IMR-90 (cell line): Measurements from ENCODE around the gene OSER1. TPM values are rescaled to one million over a fixed set of nuclear protein-coding genes. Genes with fewer than 3 reads are reported as not detected.
A peak's percentile ranks its signal among the peaks of the same experiment; 100 is the strongest.
"Not testable (repeated sequence)": the region's sequence is repeated elsewhere in the genome, so short reads cannot be mapped to it uniquely, and the experiment has no call there.

Experiments
- ATAC-seq: fragments of 200-7000 bp; cut with Tn5 transposase; 2 replicates; pipeline ENCODE4 v1.9.1; 2020; ENCODE audit warnings: low read depth, mild to moderate bottlenecking, moderate library complexity
- BruUV-seq: library from RNA; stranded (reverse); fragments of 400-500 nt; replicated peaks from 2 replicates; lab custom pipeline; 2021; lab: Mats Ljungman, UMichigan
- CTCF ChIA-PET: fragments of 300-600 bp; formaldehyde crosslinking; extraction: SDS; loops from one replicate; lab custom pipeline; 2021; ENCODE audit warnings: antibody characterized with exemption; lab: Yijun Ruan, JAX
- POLR2A ChIA-PET: fragments of 300-600 bp; sonication (Branson Sonifier 250); formaldehyde crosslinking; loops from one replicate; lab custom pipeline; 2022; ENCODE audit warnings: antibody characterized with exemption; ENCODE audit not compliant: unreplicated experiment; lab: Charles Lee
- DNase-seq: peaks from one replicate; pipeline ENCODE4 v3.0.0; 2013
- H2AFZ ChIP-seq: replicated peaks from 2 replicates; pipeline ENCODE3; 2013; ENCODE audit warnings: low read length, mild to moderate bottlenecking; ENCODE audit not compliant: poor library complexity
- H2AK5ac ChIP-seq: 2 replicates; pipeline ENCODE4 v1.6.1; 2013; ENCODE audit warnings: low read depth, low read length, inconsistent platforms
- H2AK9ac ChIP-seq: replicated peaks from 2 replicates; pipeline ENCODE3; 2013; ENCODE audit warnings: mild to moderate bottlenecking, low read depth, low read length, moderate library complexity; ENCODE audit not compliant: poor library complexity
- H2BK120ac ChIP-seq: 2 replicates; pipeline ENCODE4 v1.6.1; 2013; ENCODE audit warnings: low read depth, low read length, inconsistent platforms
- H2BK15ac ChIP-seq: 3 replicates; pipeline ENCODE4 v1.6.1; 2013; ENCODE audit warnings: low read depth, low read length, inconsistent platforms
- H2BK20ac ChIP-seq: 2 replicates; pipeline ENCODE4 v1.6.1; 2013; ENCODE audit warnings: low read depth, mild to moderate bottlenecking, inconsistent platforms, low read length, moderate library complexity
- H2BK5ac ChIP-seq: 2 replicates; pipeline ENCODE4 v1.6.1; 2013; ENCODE audit warnings: mild to moderate bottlenecking, low read depth, low read length, inconsistent platforms; ENCODE audit not compliant: poor library complexity, severe bottlenecking
- H3K14ac ChIP-seq: replicated peaks from 2 replicates; pipeline ENCODE4 v1.6.1; 2013; ENCODE audit warnings: low read depth, low read length, inconsistent platforms
- H3K18ac ChIP-seq: 2 replicates; pipeline ENCODE4 v1.6.1; 2013; ENCODE audit warnings: low read depth, low read length, control low read depth
- H3K23ac ChIP-seq: 2 replicates; pipeline ENCODE4 v1.6.1; 2013; ENCODE audit warnings: low read depth, low read length, inconsistent platforms
- H3K27ac ChIP-seq: 2 replicates; pipeline ENCODE4 v1.5.1; 2013; ENCODE audit warnings: mild to moderate bottlenecking, control low read depth, low read length; ENCODE audit not compliant: insufficient read depth
- H3K27me3 ChIP-seq: 2 replicates; pipeline ENCODE4 v1.6.1; 2013; ENCODE audit warnings: low read length; ENCODE audit not compliant: control insufficient read depth, insufficient read depth
- H3K36me3 ChIP-seq: 2 replicates; pipeline ENCODE4 v1.6.1; 2013; ENCODE audit warnings: low read length, mixed read lengths; ENCODE audit not compliant: control insufficient read depth, insufficient read depth
- H3K4ac ChIP-seq: 2 replicates; pipeline ENCODE4 v1.6.1; 2013; ENCODE audit warnings: low read depth, low read length, inconsistent platforms
- H3K4me1 ChIP-seq: 2 replicates; pipeline ENCODE4 v1.6.1; 2013; ENCODE audit warnings: low read length, mixed read lengths; ENCODE audit not compliant: control insufficient read depth, insufficient read depth
- H3K4me2 ChIP-seq: 2 replicates; pipeline ENCODE4 v1.6.1; 2013; ENCODE audit warnings: low read depth, mild to moderate bottlenecking, control low read depth, low read length, moderate library complexity
- H3K4me3 ChIP-seq: 2 replicates; pipeline ENCODE4 v1.5.1; 2013; ENCODE audit warnings: low read depth, mild to moderate bottlenecking, control low read depth, low read length, moderate library complexity; ENCODE audit not compliant: insufficient read depth
- H3K56ac ChIP-seq: 2 replicates; pipeline ENCODE4 v1.6.1; 2013; ENCODE audit warnings: low read length, inconsistent platforms; ENCODE audit not compliant: insufficient read depth; ENCODE audit errors: extremely low read depth
- H3K79me1 ChIP-seq, 2 experiments: 2 replicates each; pipeline ENCODE4 v1.6.1; 2013; ENCODE audit warnings: low read length in 2 of 2, inconsistent platforms in 1 of 2, low read depth in 1 of 2
- H3K9ac ChIP-seq: 2 replicates; pipeline ENCODE4 v1.6.1; 2013; ENCODE audit warnings: low read depth, low read length, control low read depth
- H3K9me1 ChIP-seq: 2 replicates; pipeline ENCODE4 v1.6.1; 2013; ENCODE audit warnings: low read length, inconsistent platforms; ENCODE audit not compliant: insufficient read depth
- H3K9me3 ChIP-seq: 2 replicates; pipeline ENCODE4 v1.6.1; 2013; ENCODE audit warnings: low read length; ENCODE audit not compliant: control insufficient read depth, insufficient read depth
- H4K20me1 ChIP-seq: 2 replicates; pipeline ENCODE4 v1.6.1; 2013; ENCODE audit warnings: low read length, inconsistent platforms; ENCODE audit not compliant: insufficient read depth
- H4K5ac ChIP-seq: 2 replicates; pipeline ENCODE4 v1.6.1; 2013; ENCODE audit warnings: mild to moderate bottlenecking, low read depth, low read length, control low read depth
- H4K8ac ChIP-seq, 2 experiments: 2 replicates each; pipeline ENCODE4 v1.6.1; 2013; ENCODE audit warnings: low read depth in 2 of 2, low read length in 2 of 2, control low read depth in 1 of 2, inconsistent platforms in 1 of 2
- H4K91ac ChIP-seq: 2 replicates; pipeline ENCODE4 v1.6.1; 2013; ENCODE audit warnings: low read depth, low read length, inconsistent platforms; ENCODE audit not compliant: insufficient read depth
- RAD21 ChIP-seq: IDR thresholded peaks from 2 replicates; pipeline ENCODE4 v1.6.1; 2012; ENCODE audit warnings: low read length, improper control_type of control experiment
- SMC3 ChIP-seq: fragments of 150-350 bp; IDR thresholded peaks from 2 replicates; pipeline ENCODE4 v1.6.1; 2016; ENCODE audit warnings: low read depth, mild to moderate bottlenecking, antibody characterized with exemption, low read length, moderate library complexity
- WGBS, 2 experiments: methylation state at CpG; one replicate each; pipeline versions ENCODE4 v1.1.5 to v1.1.7; 2013; ENCODE audit warnings: missing lambda C conversion rate in 2 of 2; ENCODE audit not compliant: insufficient read length in 1 of 2; ENCODE audit errors: extremely low coverage in 2 of 2; 5-methylcytosine and 5-hydroxymethylcytosine counted together
- dilution Hi-C: fragments of 300-500 bp; cut with HindIII; formaldehyde crosslinking; loops from one replicate; pipeline ENCODE4 v1.14.3; 2018; ENCODE audit warnings: low sequenced_read_pairs; ENCODE audit not compliant: unreplicated experiment
- in situ Hi-C: fragments of 300-500 bp; cut with MboI; formaldehyde crosslinking; loops from 3 replicates; pipeline ENCODE4 v1.14.3; 2019; ENCODE audit warnings: low sequenced_read_pairs, inconsistent platforms, mixed read lengths
- intact Hi-C: fragments of 100-400 bp; cut with micrococcal nuclease; formaldehyde crosslinking; loops from 2 replicates; pipeline ENCODE4 v1.10.0; 2022
- polyA plus RNA-seq, 3 experiments: library from polyadenylated mRNA; depleted of rRNA; stranded (reverse); fragments of >200 nt; gene quantifications; 2 replicates each; pipeline ENCODE4 v1.2.3, GENCODE V29; 2012; ENCODE audit warnings: low replicate concordance in 1 of 3
- total RNA-seq: library from RNA; depleted of rRNA; stranded (reverse); fragments of >200 nt; gene quantifications from 2 replicates; pipeline ENCODE4 v1.2.3, GENCODE V29; 2012
- TF ChIP-seq, protein P1 (sequence below): conservative IDR thresholded peaks from 2 replicates; pipeline ENCODE4 v1.5.1; 2012; ENCODE audit warnings: mild to moderate bottlenecking, low read depth, low read length, improper control_type of control experiment

The OSER1 gene
- total and polyA plus RNA-seq, 2 of the 4 experiments (the other 2 are of a cell fraction): 32.6 to 70.6 TPM

DNA sequence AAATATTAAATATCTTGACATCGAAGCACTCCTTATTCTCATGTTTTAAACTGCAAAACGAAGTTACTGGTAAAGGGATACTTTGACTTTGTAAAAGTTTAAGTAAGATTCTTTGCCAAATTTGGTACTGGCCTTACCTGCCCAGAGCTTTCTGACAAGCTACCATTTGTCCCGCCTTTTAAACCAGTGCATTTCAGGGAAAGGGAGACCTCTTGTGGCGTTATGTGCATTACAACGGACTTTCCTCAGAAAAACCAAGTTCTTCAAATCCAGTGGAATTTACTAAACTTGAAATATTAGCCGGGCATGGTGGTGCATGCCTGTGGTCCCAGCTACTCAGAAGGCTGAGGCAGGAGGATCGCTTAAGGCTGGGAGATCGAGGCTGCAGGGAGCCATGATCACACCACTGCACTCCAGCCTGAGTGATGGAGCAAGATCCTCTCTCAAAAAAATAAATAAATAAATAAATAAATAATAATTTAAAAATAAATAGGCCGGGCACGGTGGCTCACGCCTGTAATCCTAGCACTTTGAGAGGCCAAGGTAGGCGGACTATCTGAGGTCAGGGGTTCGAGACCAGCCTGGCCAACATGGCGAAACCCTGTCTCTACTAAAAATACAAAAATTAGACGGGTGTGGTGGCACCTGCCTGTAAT is 20.2 kb downstream of the OSER1 start:
- ATAC-seq (peak; percentile 49), DNase-seq (peak; percentile 81)
- H2AK5ac ChIP-seq, H2BK15ac ChIP-seq, dilution Hi-C loops, POLR2A ChIA-PET, H3K14ac ChIP-seq, H4K20me1 ChIP-seq, H3K27ac ChIP-seq, H3K18ac ChIP-seq, H2AFZ ChIP-seq, H3K9me3 ChIP-seq, BruUV-seq, H3K56ac ChIP-seq, H4K8ac ChIP-seq, H2BK120ac ChIP-seq, H3K9me1 ChIP-seq, H3K23ac ChIP-seq, H3K4me3 ChIP-seq, in situ Hi-C loops, H4K91ac ChIP-seq, H2BK20ac ChIP-seq, H2AK9ac ChIP-seq, H3K4ac ChIP-seq, H4K5ac ChIP-seq, H3K27me3 ChIP-seq, H2BK5ac ChIP-seq, H3K4me2 ChIP-seq, H3K36me3 ChIP-seq, H3K9ac ChIP-seq: not testable (repeated sequence)
- 31% methylated on average over 4 of the region's 15 CpGs; no CpG with 5 or more reads in 1 of the 2 experiments for WGBS, 2 experiments
- intact Hi-C loops: loop anchor here (1.0 kb wide), 1 partner anchor 74 kb away; no protein-coding TSS in a partner anchor
- H3K79me1 ChIP-seq: peaks cover 0 to 16% of the 10 kb centered on the region in 2 experiments; a peak in 1 of 4 replicates
- H3K4me1 ChIP-seq: peaks cover 13% of the 10 kb centered on the region
- CTCF ChIA-PET: interaction anchor here (0.6 to 5.6 kb wide), 7 partner anchors 10 to 85 kb away, joined by 3 to 67 read pairs (median 5); no protein-coding TSS in a partner anchor
- TF ChIP-seq, protein P1, sequence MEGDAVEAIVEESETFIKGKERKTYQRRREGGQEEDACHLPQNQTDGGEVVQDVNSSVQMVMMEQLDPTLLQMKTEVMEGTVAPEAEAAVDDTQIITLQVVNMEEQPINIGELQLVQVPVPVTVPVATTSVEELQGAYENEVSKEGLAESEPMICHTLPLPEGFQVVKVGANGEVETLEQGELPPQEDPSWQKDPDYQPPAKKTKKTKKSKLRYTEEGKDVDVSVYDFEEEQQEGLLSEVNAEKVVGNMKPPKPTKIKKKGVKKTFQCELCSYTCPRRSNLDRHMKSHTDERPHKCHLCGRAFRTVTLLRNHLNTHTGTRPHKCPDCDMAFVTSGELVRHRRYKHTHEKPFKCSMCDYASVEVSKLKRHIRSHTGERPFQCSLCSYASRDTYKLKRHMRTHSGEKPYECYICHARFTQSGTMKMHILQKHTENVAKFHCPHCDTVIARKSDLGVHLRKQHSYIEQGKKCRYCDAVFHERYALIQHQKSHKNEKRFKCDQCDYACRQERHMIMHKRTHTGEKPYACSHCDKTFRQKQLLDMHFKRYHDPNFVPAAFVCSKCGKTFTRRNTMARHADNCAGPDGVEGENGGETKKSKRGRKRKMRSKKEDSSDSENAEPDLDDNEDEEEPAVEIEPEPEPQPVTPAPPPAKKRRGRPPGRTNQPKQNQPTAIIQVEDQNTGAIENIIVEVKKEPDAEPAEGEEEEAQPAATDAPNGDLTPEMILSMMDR: peak; percentile 88
- TF ChIP-seq SMC3: peak; percentile 97
- peak; percentile 88 for TF ChIP-seq RAD21
